Measurements from ENCODE around the gene PATL2. TPM values are rescaled to one million over a fixed set of nuclear protein-coding genes. Genes with fewer than 3 reads are reported as not detected.
"Not testable (repeated sequence)": the region's sequence is repeated elsewhere in the genome, so short reads cannot be mapped to it uniquely, and the experiment has no call there.

The PATL2 gene
- total RNA-seq, 2 experiments from 2014 or later, result 4.8 to 5.4 TPM

DNA sequence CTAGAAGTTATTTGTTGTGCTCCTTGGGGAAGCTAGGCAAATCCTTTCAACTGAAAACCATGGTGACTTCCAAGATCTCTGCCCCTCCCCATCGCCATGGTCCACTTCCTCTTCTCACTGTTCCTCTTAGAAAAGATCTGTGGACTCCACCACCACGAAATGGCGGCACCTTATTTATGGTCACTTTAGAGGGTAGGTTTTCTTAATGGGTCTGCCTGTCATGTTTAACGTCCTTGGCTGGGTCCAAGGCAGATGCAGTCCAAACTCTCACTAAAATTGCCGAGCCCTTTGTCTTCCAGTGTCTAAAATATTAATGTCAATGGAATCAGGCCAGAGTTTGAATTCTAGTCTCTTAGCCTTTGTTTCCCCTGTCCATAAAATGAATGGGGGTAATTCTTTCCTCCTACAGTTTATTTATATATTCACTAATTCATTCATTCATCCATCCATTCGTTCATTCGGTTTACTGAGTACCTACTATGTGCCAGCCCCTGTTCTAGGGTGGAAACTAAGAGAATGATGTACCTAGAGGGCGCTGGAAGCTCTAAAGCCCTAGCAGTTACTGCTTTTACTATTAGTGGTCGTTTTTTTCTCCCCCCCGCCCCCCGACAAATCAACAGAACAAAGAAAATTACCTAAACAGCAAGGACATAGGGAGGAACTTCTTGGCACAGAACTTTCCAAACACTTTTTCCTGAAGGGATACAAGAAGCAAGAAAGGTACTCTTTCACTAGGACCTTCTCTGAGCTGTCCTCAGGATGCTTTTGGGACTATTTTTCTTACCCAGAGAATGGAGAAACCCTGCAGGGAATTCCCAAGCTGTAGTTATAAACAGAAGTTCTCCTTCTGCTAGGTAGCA lies 657 bp downstream of the PATL2 start:
- CTCF ChIA-PET, result interaction anchor here (0.6 to 10.6 kb wide), 12 partner anchors 9 to 173 kb away, joined by 3 to 134 read pairs (median 5); partner anchors contain the start of genes EIF3J, SPG11 and TRIM69
- POLR2A ChIA-PET, result interaction anchor here (0.5 to 12.9 kb wide), 10 partner anchors 12 to 404 kb away, joined by 3 to 429 read pairs (median 8); partner anchors contain the start of genes SPG11 and TRIM69

DNA sequence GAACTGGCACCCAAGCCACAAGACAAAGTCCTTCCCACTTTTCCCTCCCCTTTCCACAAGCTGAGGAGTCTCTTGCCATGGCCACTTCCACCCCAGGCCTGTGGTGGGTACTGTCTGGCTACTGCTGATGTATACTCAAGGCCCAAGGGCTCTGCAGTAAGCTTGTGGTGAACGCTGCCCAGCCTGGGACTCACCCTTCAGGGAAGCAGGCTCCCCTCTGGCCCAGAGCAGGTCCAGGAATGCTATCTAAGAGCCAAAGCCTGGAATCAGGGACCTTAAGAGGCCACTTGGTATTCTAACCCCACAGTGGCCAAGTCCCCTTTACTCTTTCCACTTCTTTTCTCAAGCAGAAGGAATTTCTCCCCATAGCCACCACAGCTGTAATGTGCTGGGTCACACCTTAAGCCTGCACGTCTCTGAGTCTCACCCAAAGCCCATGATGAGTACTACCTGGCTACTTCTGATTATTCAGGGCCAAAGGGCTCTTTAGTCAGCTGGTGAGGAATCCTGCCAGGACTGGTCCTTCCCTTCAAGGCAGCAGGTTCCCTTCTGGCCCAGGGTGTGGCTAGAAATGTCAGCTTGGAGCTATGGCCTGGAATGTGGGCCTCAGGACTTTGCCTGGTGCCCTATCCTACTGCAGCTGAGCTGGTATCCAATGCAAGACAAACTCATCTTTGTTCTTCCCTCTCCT lies 4.0 kb downstream of the PATL2 start:
- POLR2A ChIA-PET, result interaction anchor here (0.8 kb wide), 1 partner anchor 22 kb away, joined by 3 read pairs; no protein-coding TSS in a partner anchor
- CTCF ChIA-PET, result interaction anchor here (0.6 to 2.7 kb wide), 2 partner anchors 11 to 43 kb away, joined by 3 to 9 read pairs; partner anchors contain the start of gene SPG11

GRCh38 chr15:44706401-44706800 lies 4.7 kb downstream of the PATL2 start:
- ChIA-PET CTCF (interaction anchor here (1.2 to 2.7 kb wide), 3 partner anchors 42 to 123 kb away, joined by 3 to 12 read pairs (median 9); partner anchors contain the start of gene SPG11), POLR2A (no interaction called here)

DNA sequence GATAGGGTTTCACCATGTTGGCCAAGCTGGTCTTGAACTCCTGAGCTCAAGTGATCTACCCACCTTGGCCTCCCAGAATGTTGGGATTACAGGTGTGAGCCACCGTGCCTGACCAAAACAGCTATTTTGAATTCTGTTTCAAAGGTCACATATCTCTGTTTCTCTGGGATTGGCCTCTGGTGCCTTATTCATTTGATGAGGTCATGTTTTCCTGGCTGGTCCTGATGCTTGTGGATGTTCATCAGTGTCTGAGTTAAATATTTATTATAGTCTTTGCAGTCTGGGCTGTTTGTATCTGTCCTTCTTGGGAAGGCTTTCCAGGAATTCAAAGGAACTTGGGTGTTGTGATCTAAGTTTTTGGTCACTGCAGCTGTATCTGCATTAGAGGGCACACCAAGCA lies 5.1 kb downstream of the PATL2 start:
- POLR2A ChIA-PET, result no interaction called here
- CTCF ChIA-PET, result interaction anchor here (1.1 to 2.6 kb wide), 3 partner anchors 23 to 122 kb away, joined by 3 to 12 read pairs (median 4); partner anchors contain the start of gene SPG11

DNA sequence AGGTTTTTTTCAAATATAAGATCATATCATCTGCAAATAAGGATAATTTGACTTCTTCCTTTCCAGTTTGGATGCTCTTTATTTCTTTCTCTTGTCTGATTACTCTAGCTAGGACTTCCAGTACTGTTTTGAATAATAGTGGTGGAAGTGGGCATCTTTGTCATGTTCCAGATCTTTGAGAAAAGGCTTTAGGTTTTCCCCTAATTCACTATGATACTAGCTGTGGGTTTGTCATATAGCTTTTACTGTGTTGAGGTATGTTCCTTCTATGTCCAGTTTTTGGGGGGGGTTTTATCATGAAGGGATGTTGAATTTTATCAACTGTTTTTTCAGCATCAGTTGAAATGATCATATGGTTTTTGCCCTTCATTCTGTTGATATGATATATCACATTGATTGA lies 10.4 kb downstream of the PATL2 start:
- CTCF ChIA-PET, POLR2A ChIA-PET: not testable (repeated sequence)

GRCh38 chr15:44698641-44699040 lies 12.5 kb downstream of the PATL2 start:
- ChIA-PET POLR2A (no interaction called here), CTCF (interaction anchor here (0.5 to 1.9 kb wide), 2 partner anchors 35 to 36 kb away, joined by 3 to 4 read pairs; partner anchors contain the start of gene SPG11)

- POLR2A ChIA-PET, result interaction anchor here (0.6 kb wide), 1 partner anchor 14 kb away, joined by 6 read pairs; no protein-coding TSS in a partner anchor
- CTCF ChIA-PET, result interaction anchor here (0.8 kb wide), 1 partner anchor 34 kb away, joined by 3 read pairs; the partner anchor contains the start of gene SPG11
Observed at GRCh38 chr15:44697014-44697413, 14.1 kb downstream of the PATL2 start.

DNA sequence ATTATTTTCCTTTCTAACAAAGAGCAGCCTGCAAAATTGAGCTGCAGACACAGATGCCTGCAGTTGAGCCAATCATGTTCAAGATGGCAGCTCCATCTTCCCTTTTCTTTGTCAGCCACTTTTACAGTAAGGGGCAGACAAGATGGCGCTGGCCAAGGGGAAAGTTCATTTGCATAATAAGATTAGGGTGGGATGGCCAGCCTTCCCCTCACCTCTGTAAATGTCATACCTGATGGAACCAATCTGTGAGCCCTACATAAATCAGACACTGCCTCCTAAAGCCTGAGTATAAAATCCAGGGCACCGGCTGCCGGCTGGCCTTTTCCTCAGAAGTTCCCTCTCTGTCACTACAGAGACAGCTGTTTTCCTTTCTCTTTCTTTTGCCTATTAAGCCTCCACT lies 15.8 kb downstream of the PATL2 start:
- CTCF ChIA-PET, result interaction anchor here (1.3 kb wide), 1 partner anchor 15 kb away, joined by 3 read pairs; no protein-coding TSS in a partner anchor

DNA sequence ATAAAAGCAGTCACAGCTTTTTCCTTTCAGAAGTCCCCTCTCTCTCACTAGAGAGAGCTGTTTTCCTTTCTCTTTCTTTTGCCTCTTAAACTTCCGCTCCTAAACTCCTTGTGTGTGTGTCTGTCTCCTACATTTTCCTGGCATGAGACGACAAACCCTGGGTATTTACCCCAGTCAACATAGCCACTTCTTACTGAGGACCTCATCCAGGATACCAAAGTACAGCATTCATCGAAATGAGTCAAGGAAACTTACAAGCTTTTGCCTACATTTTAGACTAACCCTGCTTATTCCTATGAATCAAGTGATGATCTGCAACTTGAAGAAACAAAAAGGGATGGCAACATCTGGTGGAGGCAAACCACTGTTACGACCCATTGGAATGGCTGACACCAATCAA lies 16.7 kb downstream of the PATL2 start:
- ChIA-PET CTCF (interaction anchor here (1.3 kb wide), 1 partner anchor 14 kb away, joined by 3 read pairs; no protein-coding TSS in a partner anchor), POLR2A (no interaction called here)

More for the DNA sequence above, 15.8 kb downstream of the PATL2 start:
- POLR2A ChIA-PET, result no interaction called here

- ChIA-PET CTCF (interaction anchor here (0.5 to 1.2 kb wide), 2 partner anchors 15 to 30 kb away, joined by 3 read pairs; no protein-coding TSS in a partner anchor), POLR2A (no interaction called here)
Observed at GRCh38 chr15:44692659-44693058, 18.5 kb downstream of the PATL2 start.

- CTCF ChIA-PET, result interaction anchor here (0.7 to 2.2 kb wide), 5 partner anchors 10 to 1271 kb away, joined by 3 to 6 read pairs (median 3); partner anchors contain the start of gene SPG11
- POLR2A ChIA-PET, result interaction anchor here (0.6 to 1.0 kb wide), 2 partner anchors 13 to 22 kb away, joined by 3 to 4 read pairs; no protein-coding TSS in a partner anchor
Observed at GRCh38 chr15:44690245-44690644, 20.9 kb downstream of the PATL2 start.

DNA sequence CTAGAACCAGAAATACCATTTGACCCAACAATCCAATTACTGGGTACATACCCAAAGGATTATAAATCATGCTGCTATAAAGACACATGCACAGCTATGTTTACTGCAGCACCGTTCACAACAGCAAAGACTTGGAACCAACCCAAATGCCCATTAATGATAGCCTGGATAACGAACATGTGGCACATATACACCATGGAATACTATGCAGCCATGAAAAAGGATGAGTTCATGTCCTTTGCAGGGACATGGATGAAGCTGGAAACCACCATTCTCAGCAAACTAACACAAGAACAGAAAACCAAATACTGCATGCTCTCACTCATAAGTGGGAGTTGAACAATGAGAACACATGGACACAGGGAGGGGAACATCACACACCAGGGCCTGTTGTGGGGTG lies 21.8 kb downstream of the PATL2 start:
- ChIA-PET CTCF (interaction anchor here (2.2 kb wide), 1 partner anchor 26 kb away, joined by 6 read pairs; the partner anchor contains the start of gene SPG11), POLR2A (interaction anchor here (1.0 kb wide), 1 partner anchor 12 kb away, joined by 3 read pairs; no protein-coding TSS in a partner anchor)

GRCh38 chr15:44682809-44683682 lies 28.1 kb downstream of the PATL2 start:
- ChIA-PET POLR2A (interaction anchor here (0.6 to 2.1 kb wide), 6 partner anchors 14 to 938 kb away, joined by 3 to 10 read pairs (median 6); partner anchors contain the start of genes B2M, PATL2 and SPG11), CTCF (interaction anchor here (0.7 to 1.7 kb wide), 9 partner anchors 16 to 104 kb away, joined by 3 to 10 read pairs (median 3); partner anchors contain the start of genes B2M, PATL2 and SPG11)

DNA sequence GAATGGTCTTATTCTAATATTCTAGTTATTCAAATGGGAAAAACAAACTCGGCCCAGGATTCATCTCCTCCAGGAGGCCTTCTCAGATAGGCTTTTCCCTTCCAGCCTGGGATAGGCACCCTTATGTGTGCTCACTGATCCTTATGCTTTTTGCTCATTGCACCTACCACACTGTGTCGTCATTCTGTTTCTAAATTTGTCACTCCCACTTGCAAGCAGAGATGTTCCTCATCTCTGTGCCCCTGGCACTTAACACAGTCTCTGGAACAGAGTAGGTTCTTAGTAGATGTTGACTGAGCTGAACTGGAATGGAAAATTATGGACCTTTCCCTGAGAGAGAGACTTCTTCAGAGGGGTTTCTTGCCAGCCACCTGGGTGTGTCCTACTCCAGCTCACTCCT lies 28.9 kb downstream of the PATL2 start:
- ChIA-PET POLR2A (interaction anchor here (0.8 to 2.1 kb wide), 5 partner anchors 14 to 53 kb away, joined by 3 to 10 read pairs (median 5); partner anchors contain the start of genes B2M, PATL2 and SPG11), CTCF (interaction anchor here (0.7 to 1.7 kb wide), 8 partner anchors 15 to 103 kb away, joined by 3 to 9 read pairs (median 3); partner anchors contain the start of genes B2M and PATL2)

- CTCF ChIA-PET, result interaction anchor here (0.9 to 3.2 kb wide), 5 partner anchors 12 to 61 kb away, joined by 3 to 32 read pairs (median 8); partner anchors contain the start of genes B2M, PATL2 and SPG11
- POLR2A ChIA-PET, result interaction anchor here (0.9 to 2.7 kb wide), 5 partner anchors 12 to 112 kb away, joined by 3 to 54 read pairs (median 4); partner anchors contain the start of genes B2M, PATL2 and SPG11
Observed at GRCh38 chr15:44676676-44677075, 34.4 kb downstream of the PATL2 start.

GRCh38 chr15:44675911-44676310 lies 35.2 kb downstream of the PATL2 start:
- POLR2A ChIA-PET, result interaction anchor here (0.9 to 1.3 kb wide), 2 partner anchors 12 to 36 kb away, joined by 3 to 4 read pairs; partner anchors contain the start of genes B2M, PATL2 and SPG11

DNA sequence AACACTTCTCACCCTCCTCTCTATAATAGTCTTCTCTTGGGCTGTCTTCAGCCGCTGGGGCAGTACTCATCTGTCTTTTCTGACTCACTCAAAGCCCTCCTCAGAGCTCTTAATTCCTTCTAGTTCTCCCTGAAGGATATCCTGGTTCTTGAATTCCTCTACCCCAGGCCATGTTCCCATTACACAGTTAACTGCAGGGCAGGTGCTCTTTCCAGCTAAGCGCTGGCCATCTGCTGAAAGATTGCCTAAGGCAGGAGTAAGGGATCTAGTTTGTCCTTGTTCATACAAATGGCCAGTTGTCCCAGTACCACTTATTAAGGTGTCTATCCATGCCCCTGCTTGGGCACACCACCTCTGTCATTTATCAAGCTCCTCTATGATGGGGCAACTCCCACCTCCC lies 37.5 kb downstream of the PATL2 start:
- POLR2A ChIA-PET, result no interaction called here
- CTCF ChIA-PET, result interaction anchor here (4.0 kb wide), 1 partner anchor 9 kb away, joined by 25 read pairs; the partner anchor contains the start of gene SPG11

More at GRCh38 chr15:44675911-44676310, 35.2 kb downstream of the PATL2 start:
- CTCF ChIA-PET, result interaction anchor here (4.0 kb wide), 1 partner anchor 12 kb away, joined by 25 read pairs; the partner anchor contains the start of gene SPG11

All from activated CD8-positive, alpha-beta memory T cell treated with anti-CD3 and anti-CD28 coated beads for 36 hours (primary cell).